ENCODE data around the gene BFAR.
"Not testable (repeated sequence)": the region's sequence is repeated elsewhere in the genome, so short reads cannot be mapped to it uniquely, and the experiment has no call there.

The BFAR gene

GRCh38 chr16:14701859-14702258 lies 69.1 kb downstream of the BFAR start:
- DNase-seq, result not testable (repeated sequence)

- not testable (repeated sequence) for DNase-seq
Observed at GRCh38 chr16:14702672-14703071, 69.9 kb downstream of the BFAR start.

DNA sequence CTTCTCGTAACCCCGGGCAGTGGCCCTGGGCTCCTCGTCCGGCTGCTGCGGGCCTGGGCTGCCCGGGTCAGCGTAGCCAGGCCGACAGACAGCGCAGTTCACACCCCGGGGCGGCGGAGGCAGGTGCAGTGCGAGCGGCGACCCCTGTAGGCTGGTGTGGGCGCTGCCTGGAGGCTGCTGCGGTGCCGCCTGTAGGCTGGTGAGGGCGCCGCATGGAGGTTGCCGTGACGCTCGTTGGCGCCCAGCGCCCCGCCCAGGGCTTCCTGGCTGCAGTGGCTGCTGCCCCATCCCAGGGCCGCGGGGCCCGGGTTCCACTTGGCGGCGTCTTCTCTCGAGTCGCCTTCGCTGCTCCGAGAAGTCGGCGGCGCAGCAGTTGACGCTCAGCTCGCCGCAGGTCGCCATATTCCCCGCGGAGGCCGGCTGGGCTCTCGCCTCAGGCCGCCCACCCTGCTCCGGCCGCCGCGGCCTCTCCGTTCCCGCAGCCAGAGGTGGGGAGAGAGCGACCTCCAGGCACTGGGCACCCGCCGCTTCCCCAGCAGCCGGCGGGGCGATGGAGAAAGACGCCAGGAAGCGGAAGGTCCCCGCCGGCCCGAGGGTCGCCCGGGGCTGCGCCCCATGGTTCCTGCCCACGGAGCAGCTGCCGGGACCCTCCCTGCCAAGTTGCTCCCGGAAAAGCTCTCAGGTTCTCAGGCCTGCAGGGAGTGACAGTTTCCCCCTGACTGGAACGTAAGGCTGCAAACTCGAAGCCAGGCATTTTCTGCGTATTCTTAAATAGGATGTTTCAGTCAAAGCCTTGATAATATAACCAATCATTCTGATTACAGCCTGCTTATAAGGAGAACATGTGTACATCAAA lies 70.6 kb downstream of the BFAR start, which contains the start of gene NPIPA3:
NPIPA3 (plus strand) TSS at position 256 of the 856 bp plus-strand sequence. CDS start 5,533 bp downstream, outside the sequence.
- DNase-seq, result not testable (repeated sequence)
